Vagina (tissue), 2 donors: ENCODE results near the gene NT5C2.

Experiments used
- POLR2A ChIP-seq, 2 donors: fragments of 450-650 bp; IDR thresholded peaks; one replicate each; pipeline ENCODE4 v1.6.1; 2017; ENCODE audit warnings: antibody characterized with exemption in 2 of 2, mild to moderate bottlenecking in 2 of 2, moderate library complexity in 2 of 2
- TF ChIP-seq, protein P1 (sequence below), 3 experiments: fragments of 450-650 bp in 2 of 3; fragments of 200-600 bp in 1 of 3; sonication (generic) in 1 of 3; IDR thresholded peaks; one replicate each; pipeline ENCODE4 v1.5.1; 2017 to 2019; ENCODE audit warnings: antibody characterized with exemption in 3 of 3, mild to moderate bottlenecking in 2 of 3, moderate library complexity in 2 of 3

DNA sequence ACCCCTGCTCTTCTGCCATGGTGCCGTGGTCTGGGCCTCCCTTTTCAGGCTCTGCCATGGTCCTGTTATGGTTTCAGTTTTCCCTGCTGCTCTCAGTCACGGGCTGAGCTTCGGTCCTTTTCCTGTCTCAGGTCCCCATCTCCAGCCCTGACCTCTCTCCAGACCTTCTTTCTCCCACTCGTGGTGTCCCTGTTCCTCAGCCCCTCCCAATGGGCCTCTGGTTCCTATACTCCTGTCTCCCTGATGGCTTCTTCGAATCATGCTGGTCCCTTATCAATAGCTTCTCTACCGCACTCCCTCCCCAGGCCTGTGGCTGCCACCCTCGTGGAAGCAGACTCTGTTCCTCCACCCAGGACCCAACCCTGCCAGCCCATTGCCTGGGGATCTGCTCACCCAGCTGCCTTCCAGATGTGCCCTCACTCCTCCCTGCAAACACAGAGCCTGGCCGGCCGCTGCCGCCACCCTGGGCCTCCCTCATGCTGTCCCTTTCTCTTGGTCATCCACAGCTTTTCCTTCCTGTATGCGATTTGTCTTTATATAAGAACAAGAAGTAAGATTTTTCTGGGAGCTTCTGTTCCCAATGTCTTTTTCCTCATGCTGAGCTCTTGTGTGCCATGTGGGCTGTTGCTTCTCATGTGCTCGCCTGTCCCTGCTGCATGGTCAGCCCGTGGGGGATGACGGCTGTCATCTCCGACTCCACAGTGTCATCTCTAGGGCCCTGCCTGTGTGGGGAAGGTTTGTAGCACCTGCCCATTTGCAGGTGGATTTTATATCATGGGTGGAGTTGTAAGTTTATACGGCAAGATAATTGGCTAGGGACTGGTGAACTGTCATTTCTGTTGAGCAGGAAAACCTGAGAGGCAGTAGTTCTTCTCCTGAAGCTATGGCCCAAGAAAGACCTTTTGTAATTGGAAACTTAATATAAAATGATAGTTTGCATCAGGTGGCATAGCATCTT is 126.7 kb downstream of the NT5C2 start:
- no peak for TF ChIP-seq POLR2A (IDR thresholded peaks at IDR 0.05)
- TF ChIP-seq, protein P1, sequence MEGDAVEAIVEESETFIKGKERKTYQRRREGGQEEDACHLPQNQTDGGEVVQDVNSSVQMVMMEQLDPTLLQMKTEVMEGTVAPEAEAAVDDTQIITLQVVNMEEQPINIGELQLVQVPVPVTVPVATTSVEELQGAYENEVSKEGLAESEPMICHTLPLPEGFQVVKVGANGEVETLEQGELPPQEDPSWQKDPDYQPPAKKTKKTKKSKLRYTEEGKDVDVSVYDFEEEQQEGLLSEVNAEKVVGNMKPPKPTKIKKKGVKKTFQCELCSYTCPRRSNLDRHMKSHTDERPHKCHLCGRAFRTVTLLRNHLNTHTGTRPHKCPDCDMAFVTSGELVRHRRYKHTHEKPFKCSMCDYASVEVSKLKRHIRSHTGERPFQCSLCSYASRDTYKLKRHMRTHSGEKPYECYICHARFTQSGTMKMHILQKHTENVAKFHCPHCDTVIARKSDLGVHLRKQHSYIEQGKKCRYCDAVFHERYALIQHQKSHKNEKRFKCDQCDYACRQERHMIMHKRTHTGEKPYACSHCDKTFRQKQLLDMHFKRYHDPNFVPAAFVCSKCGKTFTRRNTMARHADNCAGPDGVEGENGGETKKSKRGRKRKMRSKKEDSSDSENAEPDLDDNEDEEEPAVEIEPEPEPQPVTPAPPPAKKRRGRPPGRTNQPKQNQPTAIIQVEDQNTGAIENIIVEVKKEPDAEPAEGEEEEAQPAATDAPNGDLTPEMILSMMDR (IDR thresholded peaks at IDR 0.05): no peak
